Nucleus accumbens (tissue), 56 donors: Measurements from ENCODE around the gene TAAR8.
A peak's percentile ranks its signal among the peaks of the same experiment; 100 is the strongest.
"Not testable (repeated sequence)": the region's sequence is repeated elsewhere in the genome, so short reads cannot be mapped to it uniquely, and the experiment has no call there.

Experiments used
- DNase-seq, 56 donors: peaks; one replicate each; lab custom pipeline; 2025; lab: John Stamatoyannopoulos, UW

The TAAR8 gene

GRCh38 chr6:132552372-132552771 is at the start of gene TAAR8:
Gene TAAR8 (plus strand): TSS chr6:132552672. CDS start chr6:132552693, 21 bp downstream.
- no peak for DNase-seq

- no peak for DNase-seq
These were observed 47.7 kb upstream of the TAAR8 start for GRCh38 chr6:132504757-132505156.

- DNase-seq, result no peak
These were observed 47.3 kb upstream of the TAAR8 start for GRCh38 chr6:132505158-132505557.

GRCh38 chr6:132506461-132506860 is 46.0 kb upstream of the TAAR8 start:
- no peak for DNase-seq

GRCh38 chr6:132506869-132507808 is 45.3 kb upstream of the TAAR8 start:
- DNase-seq, result no peak

DNA sequence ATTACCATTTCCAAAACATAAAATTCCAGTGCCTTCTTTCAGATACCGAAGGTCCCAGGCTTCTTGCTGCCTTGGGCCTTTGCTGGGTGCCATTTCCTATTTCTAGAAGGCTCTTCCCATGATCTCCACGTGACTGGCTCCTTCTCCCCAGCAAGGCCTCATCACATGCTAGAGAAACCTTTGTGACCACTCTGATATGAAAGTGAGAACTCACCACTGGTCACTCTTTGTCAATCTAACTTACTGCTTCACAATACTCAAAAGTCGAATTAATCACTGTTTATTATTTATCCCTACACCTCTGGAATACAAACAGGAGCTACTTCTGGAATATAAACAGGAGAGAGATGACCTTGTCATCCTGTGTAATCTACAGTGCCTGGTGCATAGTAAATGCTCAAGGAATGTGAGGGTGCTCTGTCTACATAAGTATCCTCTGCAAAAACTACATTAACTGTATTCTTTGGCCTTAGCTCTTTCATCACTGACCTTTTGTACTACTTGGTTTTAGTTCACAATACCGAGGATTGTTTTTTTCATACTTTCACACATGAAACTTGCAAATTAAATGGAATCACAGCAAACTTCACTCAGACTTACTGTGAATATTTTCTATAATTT is 41.2 kb upstream of the TAAR8 start:
- peak in 2 of 56 donors; percentile 10 to 18 for DNase-seq

- DNase-seq, result no peak
These were observed 40.6 kb upstream of the TAAR8 start for GRCh38 chr6:132511831-132512220.

GRCh38 chr6:132512342-132512637 is 40.2 kb upstream of the TAAR8 start:
- DNase-seq, result no peak

- DNase-seq, result peak; percentile 64 to 96 (median 90)
These were observed 39.5 kb upstream of the TAAR8 start, which contains the start of gene STX7 for GRCh38 chr6:132512638-132513632. Gene STX7 (minus strand): TSS chr6:132513116. CDS start chr6:132503530, 9,586 bp downstream.

GRCh38 chr6:132513831-132514545 is 38.5 kb upstream of the TAAR8 start:
- DNase-seq, result no peak

- no peak for DNase-seq
These were observed 37.1 kb upstream of the TAAR8 start for GRCh38 chr6:132515386-132515785.

DNA sequence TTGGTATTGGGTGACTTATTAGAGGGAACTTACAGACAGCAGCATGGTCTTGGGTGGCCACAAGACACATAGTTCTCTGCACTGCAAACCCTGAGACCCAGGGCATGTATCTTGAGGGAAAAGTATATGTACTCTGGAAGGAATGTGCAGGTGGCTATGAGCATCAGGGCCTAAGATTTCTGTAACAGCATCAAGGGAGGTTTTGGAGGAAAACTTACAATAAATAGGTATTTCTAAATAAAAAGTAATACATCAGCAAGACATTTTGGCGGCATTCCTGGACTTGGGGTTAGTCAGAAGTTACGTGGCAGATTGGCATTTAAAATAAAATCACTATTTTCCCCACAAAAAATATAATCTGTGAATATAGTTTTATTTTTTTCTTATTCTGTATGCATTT is 31.5 kb upstream of the TAAR8 start:
- no peak for DNase-seq

- DNase-seq, result no peak
These were observed 27.8 kb upstream of the TAAR8 start for GRCh38 chr6:132524646-132525045.

- no peak for DNase-seq
These were observed 26.6 kb upstream of the TAAR8 start for GRCh38 chr6:132525866-132526265.

GRCh38 chr6:132526461-132526860 is 26.0 kb upstream of the TAAR8 start:
- no peak for DNase-seq

DNA sequence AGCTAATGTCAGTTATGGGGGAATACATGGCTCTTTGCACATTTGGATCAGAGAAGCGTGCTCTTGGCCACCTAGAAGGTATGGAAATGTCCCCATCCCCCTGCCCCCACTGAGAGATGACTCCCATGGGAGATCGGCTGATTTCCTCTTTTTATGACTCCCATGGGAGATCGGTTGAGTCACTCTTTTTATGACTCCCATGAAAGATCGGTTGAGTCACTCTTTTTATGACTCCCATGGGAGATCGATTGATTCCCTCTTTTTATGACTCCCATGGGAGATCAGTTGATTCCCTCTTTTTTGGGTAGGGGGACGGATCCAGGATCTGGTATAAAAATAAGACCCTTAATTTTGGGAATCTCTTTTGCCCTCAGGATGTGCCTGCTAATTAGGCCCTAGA is 24.7 kb upstream of the TAAR8 start:
- DNase-seq, result no peak

DNA sequence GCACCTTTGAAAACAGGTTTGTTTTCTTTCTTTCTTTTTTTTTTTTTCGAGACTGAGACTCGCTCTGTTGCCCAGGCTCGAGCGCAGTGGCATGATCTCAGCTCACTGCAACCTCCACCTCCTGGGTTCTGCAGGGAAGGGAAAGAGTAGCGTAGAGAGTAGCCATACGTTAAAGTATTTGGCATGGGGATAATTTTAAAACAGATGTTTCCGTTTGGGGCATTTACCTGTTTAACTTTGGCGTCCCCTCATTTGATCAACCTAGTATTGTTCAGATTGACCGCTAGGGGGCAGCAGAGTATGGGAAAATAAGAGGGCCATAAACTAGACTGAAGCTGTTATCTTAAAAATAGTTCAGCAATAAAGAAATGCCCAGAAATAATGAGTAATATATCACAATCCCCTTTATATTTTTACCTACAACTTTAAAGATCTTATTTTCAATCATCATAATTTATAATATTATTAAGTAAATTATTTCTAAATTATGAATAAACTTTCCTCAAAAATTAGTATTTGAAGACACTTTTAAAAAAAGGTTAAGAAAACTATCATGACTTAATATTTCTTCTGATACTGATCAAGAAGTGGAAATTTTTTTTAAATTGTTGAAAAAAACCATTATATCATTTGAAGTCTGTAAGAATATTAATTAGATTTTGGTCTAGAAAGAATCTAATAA is 22.0 kb upstream of the TAAR8 start:
- DNase-seq, result peak in 38 of 56 donors; percentile 2 to 71 (median 26)

DNA sequence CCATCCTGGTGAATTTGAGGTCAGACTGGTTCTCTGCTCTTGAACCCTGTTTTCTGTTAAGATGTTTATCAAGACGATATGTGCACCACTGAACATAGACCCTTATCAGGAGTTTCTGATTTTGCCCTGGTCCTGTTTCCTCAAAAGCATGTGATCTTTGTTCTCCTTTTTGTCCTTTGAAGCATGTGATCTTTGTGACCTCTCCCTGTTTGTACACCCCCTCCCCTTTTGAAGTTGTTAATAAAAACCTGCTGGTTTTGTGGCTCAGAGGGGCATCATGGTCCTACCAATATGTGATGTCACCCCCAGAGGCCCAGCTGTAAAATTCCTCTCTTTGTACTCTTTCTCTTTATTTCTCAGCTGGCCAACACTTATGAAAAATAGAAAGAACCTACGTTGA is 17.9 kb upstream of the TAAR8 start:
- not testable (repeated sequence) for DNase-seq

- no peak for DNase-seq
These were observed 15.3 kb upstream of the TAAR8 start for GRCh38 chr6:132537145-132537544.
